ENCODE data around the gene PIGS.

DNA sequence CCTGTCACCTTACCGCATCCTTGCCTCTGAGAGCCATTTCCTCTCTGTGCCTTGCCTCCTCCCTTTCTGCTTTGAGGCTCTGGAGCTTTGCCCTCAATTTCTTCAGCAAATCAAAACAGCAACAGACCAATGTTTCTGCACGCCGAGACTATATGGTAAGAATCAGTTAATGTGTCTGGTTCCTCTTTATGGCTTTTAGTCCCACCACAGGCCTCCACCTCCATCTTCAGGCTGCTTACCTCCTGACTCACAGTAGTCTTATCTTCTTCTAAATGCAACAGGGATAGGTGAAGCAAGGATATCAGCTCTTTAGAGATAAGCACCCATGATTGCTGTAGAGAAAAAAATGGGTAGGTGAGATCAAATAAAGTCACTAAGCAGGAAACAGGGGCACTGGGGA is 14.5 kb upstream of the PIGS start:
- TF ChIP-seq POLR2A (IDR thresholded peaks at IDR 0.05; ENCODE audit: low read depth, low read length) (no peak), TAF1 (IDR thresholded peaks at IDR 0.05; ENCODE audit: low read depth, low read length) (no peak), POLR2AphosphoS5 (IDR thresholded peaks at IDR 0.05; ENCODE audit: low read depth, low read length) (no peak), SPI1 (IDR thresholded peaks at IDR 0.05; ENCODE audit: low read depth, low read length) (no peak), POU2F2 (IDR thresholded peaks at IDR 0.05; ENCODE audit: low read depth, low read length) (no peak), PAX5 (IDR thresholded peaks at IDR 0.05; ENCODE audit: insufficient read depth, low read length, severe bottlenecking) (no peak)
